Measurements from ENCODE around the gene CYB5D1.

CYB5D1 gene

DNA sequence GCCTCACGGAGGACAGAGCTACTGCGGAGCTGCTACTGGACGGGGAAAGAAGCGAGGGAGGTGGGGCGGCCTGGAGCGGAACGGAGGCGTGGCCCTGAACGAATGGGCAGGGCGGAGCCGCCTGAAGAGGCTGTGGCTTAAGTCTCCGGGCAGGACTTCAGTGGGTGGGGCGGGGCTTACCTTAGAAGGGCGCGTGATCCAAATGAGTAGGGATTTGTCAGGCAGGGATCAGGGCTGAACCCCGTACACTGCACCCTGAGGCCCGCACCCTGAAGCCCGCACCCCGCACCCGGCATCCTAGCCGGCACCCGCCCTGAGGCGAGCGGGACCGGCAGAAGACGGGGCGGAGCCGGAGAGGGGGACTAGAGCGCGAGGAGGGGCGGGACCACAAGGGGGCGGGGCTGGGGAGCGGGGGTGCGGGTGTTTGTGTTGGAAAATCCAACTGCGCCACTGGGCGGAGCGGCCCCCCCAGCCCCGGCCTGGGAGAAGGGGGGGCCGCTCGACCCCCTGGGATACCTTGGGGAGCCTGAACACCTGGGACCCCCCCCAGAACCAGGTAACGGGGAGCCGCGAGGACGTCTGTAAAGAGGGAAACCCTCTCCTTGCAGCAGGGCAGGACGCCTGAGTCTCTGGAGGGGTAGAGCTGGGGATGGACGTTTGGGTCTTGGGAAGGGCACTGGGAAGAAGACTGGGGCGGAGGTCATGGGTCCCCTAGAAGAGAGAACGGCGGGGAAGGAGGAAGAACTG, 23.8 kb upstream of the CYB5D1 start, which contains the start of gene KDM6B:
KDM6B (plus strand) TSS at position 423 of the 747 bp plus-strand sequence. CDS start 11,338 bp downstream, outside the sequence.
- peak; percentile 31 to 93 for DNase-seq

DNA sequence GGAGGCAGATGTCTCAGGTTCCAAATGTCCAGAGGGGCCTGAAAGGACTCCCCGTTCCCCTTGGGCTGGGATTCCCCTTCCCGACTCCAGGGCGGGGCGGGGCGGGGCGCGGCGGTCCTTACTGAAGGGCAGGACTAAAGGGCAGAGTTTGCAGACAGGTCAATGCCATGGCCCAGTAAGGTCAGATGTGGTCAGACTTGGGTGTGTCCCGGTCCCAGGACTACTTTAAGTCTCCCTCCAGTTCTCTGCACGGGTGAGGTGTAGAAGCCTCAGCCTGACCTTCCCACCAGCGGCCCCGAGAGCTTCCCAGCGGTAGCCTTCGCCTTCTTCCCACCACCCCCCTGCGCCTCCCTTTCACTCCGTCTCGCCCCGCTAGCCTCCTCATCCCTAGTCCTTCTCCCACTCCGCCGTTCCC, 23.3 kb upstream of the CYB5D1 start:
- no peak for DNase-seq

DNA sequence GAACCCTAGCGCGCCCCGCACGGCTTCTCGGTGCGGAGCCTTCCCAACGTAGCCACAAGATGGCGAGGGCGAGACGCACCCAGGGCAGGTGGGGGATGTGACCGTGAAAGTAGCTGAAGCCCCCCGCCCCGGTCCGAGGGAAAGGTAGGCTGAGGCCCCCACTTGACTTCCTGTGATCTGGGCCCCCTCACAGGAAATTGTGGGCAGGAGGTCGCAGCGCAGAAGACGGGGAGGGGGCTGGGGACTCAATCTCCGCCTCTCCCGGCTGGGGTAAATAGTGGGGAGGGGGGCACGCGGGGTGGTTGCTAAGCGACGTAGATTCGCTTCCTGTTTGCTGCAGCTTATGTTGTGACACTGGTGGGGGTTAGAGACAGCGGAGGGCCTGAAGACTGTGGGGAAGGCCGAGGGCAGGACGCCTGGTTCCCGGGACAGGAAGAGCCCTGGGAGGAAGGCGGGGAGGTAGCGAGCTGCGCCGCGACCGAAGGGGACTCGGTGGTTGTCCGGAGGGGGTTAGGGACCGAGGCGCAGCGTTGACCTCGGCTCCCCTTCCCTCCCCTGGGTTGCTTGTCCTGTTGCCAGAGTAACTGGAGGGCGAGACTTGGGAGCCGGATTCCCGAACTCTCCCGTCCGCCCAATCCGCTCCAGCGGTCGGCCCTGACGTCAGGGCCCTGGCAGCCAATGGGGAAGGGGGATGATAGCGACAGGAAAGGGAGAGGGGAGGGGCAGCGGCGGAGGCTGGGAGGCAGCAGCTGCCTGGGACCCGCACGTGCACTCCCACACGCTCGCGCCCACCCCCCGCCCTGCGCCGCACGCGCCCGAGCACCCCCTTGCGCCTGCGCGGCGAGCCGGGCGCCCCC, 22.6 kb upstream of the CYB5D1 start:
- peak; percentile 92 to 96 for DNase-seq

DNA sequence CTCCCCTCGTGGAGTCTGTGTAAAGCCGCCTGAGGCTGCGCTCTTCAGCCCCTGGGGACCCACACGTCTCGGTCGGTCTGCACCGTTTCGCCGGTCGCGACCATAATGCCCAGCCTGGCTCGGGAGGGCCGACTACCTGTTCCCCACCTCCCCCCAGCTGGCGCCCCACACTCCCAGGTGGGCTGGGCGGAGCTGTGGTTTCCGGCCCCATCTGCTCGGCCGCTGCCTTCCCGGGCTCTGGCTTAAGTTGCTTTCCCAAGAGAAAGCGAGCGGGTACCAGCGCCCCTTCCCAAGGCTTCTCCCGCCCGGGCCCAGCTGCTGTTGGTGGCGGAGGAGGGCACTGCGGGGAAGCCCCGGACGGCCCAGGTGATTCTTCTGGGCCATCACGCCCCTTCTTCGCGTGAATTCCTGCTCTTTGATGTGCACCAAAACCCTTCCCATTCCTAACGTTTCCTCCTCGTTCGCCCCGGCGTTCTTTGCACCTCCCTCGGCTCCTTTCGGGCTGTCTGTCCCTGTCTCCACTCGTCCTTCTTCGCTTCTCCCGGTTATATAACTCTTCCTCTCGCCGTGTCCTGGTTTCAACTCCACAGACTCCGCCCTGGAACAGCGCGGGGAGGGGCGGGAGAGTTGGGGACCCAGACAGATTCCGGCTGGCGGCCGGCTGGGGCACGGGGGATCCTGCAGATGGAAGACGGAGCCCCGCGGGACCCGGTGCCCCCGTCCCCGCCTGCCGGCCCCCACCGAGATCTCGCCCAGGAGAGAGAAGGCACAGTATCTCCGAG, 21.8 kb upstream of the CYB5D1 start:
- DNase-seq = peak in 1 of 2 experiments; percentile 62

DNA sequence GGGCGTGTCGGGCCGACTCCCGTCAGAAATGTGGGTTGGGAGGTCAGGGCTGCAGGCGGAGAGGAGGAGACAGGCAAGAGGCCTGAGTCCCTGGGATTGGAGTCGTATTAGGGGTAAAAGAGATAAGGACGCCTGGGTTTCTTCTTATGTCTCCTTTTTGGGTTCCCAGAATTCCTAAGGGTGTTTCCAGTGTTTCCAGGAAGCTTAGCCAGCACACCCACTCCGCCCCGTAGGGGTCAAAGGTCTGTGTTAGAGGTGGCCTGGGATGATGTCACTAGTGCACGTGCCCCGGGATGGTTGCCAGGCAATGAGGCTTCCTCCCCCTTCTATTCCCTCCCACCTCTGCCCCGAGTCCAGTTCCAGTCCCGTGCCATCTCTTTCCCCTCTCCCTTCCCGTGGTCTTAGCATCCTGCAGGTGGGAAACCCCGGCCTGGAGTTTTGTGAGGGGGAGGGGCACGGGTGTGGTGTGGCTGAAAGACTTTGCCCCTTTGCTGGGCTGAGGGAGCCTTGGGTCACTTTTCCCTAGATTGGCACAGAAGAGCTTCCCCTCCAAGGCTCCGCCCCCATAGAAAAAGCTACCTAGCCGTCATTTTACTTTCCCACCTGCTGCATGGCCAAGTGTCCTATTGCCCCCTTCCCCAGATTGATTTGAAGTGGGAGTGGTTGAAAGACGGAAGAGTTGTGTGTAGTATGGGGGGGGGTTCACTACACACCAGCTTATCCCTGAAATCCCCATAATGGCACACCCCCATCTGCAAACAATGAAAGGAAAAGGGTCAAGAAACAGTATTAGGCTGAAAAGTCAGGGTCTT, 21.0 kb upstream of the CYB5D1 start:
- DNase-seq = peak; percentile 92 to 96

DNA sequence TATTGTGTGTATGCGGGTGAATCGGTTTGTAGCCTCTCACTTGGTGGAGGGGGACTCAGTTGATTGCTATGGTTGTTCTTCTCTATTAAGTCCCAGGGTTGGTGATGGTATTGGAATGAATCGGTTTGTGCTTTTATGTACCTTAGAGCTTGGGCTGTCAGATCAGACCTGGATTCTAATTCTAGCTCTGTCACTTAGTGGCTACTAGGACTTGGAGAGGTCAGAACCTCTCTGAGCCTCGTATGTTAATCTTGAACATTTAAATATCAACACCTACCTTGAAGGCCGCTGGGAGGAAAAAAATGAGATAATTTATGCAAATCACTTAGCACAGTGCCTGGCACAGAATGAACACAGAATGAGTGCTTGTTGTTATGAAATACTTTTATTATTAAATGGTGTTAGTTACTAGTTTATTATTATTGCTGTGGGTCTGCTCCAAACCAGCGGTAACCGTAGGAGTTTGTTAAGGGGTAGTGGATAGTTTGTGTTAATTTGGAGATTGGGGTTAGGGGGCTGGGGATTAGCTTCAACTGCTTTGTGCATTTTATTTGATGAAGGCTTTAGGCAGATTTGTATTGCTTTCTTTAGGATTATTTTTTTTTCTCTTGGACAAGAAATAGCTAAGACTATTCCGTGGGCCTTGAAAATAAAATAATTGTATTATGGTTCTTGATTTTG, 20.3 kb upstream of the CYB5D1 start:
- peak in 1 of 2 experiments; percentile 48 for DNase-seq

DNA sequence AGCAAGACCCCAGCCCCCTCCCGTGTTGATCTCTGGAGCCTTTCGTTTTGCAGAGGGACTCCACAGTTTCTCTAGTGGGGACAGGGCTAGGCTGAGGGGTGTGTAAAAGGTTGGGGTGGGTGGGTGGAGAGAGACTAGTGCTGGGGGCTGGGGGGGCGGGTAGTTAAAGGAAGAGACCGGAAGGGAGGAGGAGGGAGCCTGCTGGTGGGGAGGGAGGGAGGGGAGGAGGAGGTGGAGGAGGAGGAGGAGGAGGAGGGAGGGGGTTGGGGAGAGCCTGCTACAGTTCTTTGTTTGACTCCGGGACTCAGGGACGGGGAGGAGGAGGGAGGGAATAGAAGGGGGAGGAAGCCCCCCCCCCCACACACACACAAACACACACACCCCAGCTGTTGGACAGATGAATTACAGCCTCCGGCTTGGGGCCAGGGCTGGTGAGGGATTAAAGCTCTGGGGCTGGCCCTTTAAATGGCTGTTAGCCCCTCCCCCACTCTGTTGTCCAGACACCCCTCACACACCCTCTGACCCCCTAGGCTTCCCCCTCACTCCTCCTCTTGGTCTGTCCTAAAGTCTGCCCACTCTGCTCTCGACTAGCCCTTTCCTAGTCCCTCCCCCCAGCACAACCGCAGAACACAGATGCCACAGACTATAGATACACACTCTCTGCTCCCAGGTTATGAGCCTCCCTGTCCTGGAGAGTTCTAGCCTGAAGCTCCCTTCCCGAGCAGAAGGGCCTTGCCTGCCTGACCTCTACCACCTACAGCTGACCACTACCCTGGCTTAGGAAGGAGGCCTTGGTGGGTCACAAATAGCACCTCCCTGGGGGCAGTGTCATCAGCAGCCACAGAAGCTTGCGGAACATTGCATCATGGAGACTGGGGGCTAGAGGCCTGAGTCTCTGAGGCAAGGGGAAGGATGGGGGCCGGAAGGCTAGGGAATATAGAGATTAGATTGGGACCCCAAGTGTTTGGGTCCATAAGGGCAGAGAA, 19.4 kb upstream of the CYB5D1 start:
- DNase-seq = peak in 1 of 2 experiments; percentile 55

DNA sequence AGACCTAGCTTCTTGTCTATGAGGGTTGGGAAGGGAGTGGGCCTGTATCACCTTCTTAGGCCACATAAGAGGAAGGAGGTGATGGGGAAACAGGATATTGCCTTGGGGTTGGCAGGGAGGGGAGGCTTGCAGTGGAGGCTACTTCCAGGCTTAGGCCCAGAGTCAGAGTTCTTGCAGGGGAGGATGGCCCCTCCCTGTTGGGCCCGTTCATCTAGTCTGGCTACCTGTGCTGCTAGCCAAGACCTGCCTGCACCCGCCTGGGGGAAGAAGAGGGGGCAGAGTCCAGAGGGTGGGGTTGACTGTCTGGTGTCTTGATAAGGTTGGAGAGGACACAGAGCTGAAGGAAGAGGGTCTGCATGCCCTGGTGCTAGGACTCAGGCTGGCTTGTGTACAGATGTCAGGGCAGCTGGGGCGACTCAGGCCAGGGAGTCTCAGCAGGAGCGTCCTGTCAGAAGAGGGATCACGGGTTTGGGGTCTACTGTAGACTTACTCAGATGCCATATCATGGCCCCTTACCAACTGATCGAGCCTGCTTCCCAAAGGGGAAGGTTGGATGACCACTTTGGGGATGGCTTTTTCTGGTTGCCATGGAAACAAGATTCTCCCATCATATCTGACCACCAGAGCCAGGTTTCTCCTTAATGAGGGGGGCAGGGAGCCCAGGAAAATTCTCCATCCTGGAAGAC, 18.5 kb upstream of the CYB5D1 start:
- DNase-seq = no peak

DNA sequence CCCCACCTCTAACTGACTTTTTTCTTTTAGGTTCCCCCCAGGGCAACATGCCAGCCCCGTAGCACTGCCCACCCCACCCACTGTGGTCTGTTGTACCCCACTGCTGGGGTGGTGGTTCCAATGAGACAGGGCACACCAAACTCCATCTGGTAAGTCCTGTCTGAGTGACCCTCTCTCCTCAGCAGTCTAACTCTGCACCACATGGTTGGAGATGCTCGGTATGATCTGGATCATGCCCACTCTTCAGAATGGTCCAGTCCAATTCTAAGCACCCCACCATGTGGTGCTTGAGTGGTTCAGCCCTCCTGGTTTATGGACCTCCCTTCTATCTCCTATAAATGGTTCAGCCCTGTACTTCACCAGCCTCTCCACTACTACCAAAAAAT, 17.9 kb upstream of the CYB5D1 start:
- peak; percentile 40 to 41 for DNase-seq

DNA sequence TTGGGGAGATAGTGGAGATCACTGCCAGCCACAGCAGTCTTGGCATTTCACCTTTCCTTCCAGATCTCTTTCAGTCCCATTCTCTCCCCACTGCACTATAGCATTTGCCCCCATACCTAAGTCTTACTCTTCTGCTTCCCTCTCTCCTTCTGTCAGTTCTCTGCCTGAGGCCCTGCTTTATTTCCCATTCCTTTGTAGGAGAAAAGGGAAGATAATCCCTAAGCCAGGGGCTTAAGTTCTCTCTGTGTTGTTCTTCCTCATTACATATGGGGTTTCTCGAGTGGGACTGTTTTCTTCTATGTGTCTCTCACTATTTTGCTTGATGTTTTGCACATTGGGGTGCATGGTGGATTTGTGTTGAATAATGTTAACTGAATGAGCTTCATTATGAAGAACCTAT, 17.4 kb upstream of the CYB5D1 start:
- no peak for DNase-seq

DNA sequence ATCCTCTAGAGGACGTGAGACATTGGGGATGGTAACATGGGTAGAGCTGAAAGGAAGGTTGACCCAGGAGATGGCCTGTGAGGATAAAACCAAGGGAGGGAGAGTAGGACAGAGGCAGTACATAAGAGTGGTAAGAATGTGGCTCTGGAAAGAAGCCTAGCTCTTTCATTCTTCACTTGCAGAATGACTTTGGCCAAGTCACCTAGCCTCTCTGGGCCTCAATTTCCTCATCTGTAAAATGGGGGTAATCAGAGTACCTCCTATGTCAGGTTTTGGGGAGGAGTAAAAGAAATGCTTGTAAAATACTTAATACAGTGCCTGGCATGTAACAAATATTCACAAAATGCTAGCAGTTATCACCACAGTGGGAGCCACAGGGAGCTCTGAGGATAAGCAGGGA, 16.9 kb upstream of the CYB5D1 start:
- DNase-seq = no peak

DNA sequence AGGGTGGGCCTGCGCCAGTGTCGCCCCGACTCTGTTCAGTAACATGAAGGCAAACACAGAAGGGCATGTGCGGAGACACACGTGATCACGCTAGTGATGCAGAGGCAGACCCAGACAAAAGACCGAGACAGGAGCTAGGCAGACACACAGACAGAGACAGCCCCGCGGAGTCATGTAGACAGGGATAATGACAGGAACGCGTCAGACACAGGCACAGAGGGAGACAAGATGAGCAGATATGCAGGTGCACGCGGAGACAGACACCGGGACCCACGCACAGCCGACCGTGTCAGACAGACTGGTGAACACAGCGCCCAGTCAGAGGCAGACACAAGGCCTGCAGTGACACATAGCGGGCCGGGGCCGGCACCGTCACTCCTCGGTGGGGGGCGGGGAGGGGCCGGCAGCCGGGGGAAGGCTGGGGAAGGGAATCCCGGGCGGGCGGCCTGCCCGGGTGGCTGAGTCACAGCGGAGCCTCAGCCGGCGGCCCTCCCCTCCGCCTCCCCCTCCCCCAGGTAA, 16.3 kb upstream of the CYB5D1 start:
- DNase-seq = peak; percentile 51 to 73

DNA sequence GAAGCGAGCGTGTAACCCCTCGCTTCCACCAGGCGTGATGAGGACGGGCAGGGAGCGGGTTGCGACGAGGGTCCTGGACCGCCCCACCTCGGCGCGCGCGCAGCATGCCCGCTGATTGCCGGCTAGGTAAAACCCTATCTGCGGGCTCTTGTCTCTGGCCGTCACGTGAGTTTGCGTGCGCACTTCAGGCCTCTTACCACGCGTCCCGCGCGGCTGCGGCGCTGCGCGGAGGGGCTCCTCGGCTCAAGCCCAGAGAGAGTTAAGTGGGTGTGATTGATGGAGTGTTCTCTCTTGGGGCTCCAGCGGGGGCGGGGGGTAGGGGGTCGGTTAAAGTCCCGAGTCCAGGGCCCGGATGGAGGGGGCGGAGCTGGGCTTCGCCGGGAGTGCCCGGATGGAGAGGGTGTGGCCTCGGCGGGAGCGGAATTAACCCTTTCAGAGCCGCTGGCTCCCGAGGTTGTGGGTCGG, 15.9 kb upstream of the CYB5D1 start:
- DNase-seq = peak; percentile 47 to 86

DNA sequence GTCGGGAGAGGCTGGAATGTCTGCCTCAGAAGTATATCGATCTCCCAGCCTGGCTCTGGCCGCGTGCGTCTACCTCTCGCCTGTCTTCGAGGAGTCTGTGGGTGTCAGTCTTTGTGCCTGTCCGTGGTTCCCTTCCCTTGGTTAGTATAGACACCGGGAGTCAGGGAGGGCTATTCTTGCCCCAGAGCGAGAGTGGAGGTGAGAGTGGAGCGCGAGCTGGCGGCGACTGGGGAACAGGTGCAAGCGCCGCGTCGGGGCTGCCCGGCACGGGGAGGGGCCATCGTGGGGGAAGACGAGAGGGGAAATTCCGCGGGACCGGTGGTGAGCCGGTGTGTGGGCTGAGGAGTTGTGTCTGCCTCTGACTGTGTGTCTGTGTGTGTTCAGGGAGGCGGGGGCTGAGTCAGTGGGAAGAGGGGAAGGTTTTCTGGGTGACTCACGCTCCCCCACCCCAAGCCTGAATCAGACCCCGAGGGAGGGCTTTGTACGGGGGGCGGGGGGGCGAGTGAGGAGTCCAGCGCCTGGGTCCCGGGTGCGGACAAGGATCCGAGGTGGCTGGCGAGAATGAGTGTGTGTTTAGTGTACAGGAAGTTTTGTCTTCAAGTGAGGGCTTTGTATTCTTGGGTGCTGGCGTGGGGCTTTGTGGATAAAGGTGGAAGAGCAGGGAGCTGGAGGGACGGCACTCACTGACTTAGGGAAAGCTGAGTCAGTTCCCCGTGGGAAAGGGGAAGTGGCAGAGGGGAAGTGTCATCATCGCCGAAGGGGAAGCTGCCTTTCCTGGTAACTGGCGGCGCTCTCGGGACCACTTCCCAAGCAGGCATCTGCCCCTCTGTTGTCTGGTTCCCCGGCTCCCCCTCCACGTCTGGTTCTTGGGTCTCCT, 15.2 kb upstream of the CYB5D1 start:
- DNase-seq = peak in 1 of 2 experiments; percentile 77

DNA sequence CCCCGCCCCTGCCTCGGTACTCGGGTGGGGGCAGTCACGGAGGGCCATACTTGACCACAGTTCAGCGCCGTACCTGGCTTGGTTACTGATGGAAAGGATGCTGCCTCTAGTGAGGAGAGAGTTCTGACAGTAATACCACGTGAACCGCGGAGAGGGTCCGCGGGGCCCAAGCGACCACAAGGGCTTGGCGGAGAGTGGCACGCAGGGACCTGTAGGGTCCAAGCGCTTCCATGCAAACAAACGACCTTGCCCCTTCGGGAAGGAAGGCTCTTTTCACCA, 14.6 kb upstream of the CYB5D1 start:
- no peak for DNase-seq

DNA sequence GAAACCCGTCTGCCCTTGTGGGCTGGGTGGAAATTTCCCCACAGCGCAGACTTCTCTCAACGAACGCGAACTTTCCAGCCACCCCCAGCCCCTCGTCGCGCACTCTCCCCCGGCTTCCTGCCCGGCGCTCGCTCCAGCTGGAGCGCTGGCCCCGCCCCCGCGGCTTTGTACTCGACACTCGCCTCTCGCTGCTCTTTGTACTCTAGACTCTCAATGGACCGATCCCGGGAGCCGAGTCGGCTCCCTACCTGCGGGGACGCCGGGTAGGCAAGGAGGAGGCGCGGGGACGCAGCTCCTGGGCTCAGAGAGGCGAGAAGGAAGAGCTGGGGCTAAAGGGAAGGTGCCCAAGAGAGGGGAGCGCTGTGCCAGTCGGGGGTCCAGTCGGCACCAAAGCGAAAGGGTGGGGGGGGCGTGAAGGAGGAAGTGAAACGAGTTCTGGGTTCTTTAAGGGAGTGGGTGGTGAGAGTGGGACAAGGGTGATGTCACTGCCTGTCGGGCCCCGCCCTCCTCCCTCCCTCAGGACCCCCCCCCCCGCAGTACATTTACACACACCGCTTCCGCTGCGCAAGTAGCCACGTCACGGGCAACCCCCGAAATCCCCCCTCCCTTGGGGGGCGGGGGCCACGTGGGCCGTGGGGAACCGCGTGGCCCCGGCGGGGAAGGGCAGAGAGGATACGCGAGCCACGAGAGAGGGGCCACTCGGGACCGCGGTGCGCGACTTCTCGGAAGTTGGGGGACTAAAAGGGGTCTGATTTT, 14.1 kb upstream of the CYB5D1 start:
- peak; percentile 47 to 88 for DNase-seq

DNA sequence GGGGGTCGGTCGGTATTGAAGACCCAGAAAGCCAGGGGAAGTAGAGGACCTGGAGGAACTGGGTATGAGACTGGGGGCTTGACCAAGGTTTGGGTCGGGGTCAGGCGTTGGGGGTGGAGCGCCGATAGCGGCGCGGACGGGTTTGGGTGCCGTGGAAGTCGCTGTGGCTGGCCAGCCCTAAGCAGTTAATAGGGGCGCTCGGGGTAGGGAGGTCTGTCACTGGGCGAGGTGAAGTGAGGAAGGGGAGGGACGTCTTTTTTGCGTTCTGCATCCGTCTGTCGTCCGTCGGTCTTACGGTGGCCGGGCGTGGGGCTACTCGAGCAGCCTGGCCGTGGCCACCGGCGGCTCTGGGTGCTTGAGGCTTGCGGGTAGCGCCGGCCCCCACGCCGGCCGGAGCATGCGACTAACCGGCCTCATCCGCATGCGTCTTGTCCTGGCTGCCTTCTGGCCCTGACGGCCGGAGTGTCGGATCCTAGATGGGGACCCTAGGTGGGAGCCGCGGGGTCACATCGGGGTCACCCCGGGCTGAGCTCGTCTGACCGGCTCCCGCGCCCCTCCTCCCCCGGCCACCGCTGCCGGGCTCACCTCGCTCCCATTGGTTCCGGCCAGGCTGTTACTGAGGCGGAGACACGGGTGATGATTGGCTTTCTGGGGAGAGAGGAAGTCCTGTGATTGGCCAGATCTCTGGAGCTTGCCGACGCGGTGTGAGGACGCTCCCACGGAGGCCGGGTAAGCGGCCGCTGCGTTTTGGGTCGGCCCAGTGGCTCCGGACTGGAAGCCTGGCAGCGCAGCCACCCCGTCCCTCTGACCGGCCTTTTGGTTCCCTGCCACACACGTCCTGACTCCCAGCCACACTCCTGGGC, 13.3 kb upstream of the CYB5D1 start:
- peak; percentile 63 to 87 for DNase-seq
